GM21825 (cell line): ENCODE measurements around the gene ELAPOR2.
"Not testable (repeated sequence)": the region's sequence is repeated elsewhere in the genome, so short reads cannot be mapped to it uniquely, and the experiment has no call there.

Source experiments
- ATAC-seq: cut with Tn5 transposase; IDR thresholded peaks from one replicate; pipeline ENCODE4 v1.9.1; 2021; ENCODE audit warnings: mild to moderate bottlenecking, moderate library complexity; ENCODE audit not compliant: unreplicated experiment

Gene ELAPOR2

DNA sequence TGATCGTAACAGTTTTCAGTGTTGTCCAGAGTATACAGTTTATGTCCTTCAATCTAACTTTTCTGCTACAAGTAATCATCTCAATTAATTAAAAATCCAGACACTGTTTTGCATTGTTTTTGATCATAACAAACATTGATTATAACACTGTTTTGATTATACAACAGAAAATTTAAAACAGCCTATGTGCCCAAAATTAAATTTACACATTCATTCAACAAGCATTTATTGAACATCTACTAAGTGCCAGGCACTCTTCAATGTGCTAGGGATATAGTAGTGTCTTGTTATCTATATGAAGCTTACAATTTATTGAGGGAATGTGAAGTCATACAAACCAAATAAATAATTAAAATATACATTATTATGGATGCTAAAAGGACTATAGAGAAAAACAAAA, 10.6 kb downstream of the ELAPOR2 start:
- ATAC-seq: no peak

DNA sequence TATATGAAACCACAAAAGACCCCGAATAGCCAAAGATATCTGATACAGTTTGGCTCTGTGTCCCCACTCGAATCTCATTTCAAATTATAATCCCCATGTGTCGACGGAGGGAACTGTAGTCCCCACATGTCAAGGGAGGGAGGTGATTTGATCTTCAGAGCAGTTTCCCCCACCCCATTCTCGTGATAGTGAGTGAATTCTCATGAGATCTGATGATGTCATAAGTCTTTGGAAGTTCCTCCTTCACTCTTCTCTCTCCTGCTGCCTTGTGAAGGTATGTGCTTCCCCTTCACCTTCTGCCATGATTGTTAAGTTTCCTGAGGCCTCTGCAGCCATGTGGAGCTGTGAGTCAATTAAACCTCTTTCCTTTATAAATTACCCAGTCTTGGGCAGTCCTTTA, 13.0 kb downstream of the ELAPOR2 start:
- no peak for ATAC-seq

DNA sequence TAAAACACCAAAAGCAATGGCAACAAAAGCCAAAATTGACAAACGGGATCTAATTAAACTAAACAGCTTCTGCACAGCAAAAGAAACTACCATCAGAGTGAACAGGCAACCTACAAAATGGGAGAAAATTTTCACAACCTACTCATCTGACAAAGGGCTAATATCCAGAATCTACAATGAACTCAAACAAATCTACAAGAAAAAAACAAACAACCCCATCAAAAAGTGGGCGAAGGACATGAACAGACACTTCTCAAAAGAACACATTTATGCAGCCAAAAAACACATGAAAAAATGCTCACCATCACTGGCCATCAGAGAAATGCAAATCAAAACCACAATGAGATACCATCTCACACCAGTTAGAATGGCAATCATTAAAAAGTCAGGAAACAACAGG, 14.7 kb downstream of the ELAPOR2 start:
- ATAC-seq: not testable (repeated sequence)

DNA sequence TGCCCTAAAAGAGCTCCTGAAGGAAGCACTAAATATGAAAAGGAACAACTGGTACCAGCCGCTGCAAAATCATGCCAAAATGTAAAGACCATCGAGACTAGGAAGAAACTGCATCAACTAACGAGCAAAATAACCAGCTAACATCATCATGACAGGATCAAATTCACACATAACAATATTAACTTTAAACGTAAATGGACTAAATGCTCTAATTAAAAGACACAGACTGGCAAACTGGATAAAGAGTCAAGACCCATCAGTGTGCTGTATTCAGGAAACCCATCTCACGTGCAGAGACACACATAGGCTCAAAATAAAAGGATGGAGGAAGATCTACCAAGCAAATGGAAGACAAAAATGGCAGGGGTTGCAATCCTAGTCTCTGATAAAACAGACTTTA, 17.9 kb downstream of the ELAPOR2 start:
- ATAC-seq: not testable (repeated sequence)

DNA sequence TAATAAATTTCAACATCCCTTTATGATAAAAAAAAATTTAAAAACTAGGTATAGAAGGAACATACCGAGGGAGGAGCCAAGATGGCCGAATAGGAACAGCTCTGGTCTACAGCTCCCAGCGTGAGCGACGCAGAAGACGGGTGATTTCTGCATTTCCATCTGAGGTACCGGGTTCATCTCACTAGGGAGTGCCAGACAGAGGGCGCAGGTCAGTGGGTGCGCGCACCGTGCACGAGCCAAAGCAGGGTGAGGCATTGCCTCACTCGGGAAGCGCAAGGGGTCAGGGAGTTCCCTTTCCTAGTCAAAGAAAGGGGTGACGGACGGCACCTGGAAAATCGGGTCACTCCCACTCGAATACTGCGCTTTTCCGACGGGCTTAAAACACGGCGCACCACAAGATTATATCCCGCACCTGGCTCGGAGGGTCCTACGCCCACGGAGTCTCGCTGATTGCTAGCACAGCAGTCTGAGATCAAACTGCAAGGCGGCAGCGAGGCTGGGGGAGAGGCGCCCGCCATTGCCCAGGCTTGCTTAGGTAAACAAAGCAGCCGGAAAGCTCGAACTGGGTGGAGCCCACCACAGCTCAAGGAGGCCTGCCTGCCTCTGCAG, 19.7 kb downstream of the ELAPOR2 start:
- not testable (repeated sequence) for ATAC-seq

DNA sequence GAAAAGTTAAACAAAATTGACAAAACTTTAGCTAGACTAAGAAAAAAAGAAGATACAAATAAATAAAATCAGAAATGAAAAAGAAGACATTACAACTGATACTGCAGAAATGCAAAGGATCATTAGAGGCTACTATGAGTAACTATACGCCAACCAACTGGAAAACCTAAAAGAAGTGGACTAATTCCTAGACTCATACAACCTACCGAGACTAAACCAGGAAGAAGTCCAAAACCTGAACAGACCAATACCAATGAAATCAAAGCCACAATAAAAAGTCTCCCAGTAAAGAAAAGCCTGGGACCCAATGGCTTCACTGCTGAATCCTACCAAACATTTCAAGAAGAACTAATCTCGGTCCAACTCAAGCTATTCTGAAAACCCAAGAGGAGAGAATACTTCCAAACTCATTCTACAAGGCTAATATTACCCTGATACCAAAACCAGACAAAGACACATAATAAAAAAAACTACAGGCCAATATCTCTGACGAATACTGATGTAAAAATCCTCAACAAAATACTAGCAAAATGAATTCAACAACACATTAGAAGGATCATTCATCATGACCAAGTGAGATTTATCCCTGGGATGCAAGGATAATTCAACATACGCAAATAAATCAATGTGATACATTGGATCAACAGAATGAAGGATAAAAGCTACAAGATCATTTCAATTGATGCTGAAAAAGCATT, 20.3 kb downstream of the ELAPOR2 start:
- no peak for ATAC-seq

DNA sequence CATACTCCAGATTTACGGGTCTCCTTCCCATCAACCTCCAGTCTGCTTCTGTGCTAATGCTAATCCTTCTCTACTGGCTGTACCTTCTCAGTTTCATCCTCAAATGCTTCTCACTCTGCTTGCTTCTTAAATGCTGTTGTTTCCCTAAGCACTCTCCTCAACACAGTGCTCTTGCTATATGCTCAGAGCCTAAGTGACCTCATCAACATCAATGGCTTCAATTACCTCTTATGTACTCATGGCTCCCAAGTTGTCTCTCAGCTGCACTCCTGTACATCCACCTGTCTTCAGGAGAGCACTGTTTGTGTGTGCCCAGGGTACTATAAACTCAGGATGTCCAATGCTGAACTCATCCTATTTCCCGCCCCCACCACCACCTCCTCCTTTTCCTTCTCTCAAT, 22.5 kb downstream of the ELAPOR2 start:
- ATAC-seq: no peak

DNA sequence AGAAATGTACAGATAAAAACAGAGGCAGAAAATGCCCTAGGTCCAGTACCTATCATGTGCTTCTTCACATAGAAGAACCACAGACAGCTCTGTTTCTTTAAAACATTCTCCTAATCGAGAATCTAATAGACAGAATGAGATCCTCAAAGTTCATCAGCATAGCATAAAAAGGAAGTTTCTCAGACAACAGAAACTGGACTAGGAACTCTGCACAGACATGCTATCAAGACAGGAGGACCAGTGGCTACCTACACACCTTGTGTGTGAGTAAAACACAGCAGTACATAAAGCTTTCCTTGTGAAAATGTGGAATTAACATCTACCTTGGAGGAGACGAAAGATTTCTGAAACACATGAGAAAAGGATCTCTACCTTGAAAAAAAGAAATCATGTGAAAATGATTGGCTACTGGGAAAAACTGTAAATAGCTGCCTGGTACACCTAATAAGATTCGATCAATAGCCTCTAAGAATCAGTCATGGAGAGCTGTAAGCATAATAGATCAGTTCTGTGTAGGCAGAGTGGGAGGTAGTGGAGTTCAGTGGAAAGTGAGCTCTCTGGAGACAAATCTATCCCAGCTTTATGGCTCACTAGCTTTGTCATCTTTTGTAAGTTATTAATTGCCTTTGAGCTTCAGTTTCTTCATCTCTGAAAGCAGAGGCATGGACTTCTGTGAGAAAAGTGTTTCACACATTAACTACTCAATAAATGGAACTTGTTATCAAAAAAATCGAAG, 26.7 kb downstream of the ELAPOR2 start:
- no peak for ATAC-seq

DNA sequence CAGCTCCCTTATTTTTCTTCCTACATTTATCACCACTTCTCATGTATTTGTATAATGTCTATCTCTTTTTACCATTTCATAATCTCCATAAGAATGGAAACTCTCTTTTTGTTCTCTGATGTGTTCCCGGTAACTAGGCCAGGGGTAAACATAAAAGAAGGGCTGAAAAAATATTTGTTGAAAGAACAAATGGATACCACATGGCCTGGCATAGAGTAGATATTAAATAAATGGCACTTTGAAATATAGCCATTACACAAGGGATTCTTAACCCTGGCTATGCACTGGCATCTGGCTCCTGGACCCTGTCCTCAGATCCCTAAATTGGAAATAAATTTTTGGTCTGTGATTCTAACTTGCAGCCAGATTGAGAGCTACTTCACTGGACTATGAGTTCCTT, 30.4 kb downstream of the ELAPOR2 start:
- ATAC-seq: no peak

DNA sequence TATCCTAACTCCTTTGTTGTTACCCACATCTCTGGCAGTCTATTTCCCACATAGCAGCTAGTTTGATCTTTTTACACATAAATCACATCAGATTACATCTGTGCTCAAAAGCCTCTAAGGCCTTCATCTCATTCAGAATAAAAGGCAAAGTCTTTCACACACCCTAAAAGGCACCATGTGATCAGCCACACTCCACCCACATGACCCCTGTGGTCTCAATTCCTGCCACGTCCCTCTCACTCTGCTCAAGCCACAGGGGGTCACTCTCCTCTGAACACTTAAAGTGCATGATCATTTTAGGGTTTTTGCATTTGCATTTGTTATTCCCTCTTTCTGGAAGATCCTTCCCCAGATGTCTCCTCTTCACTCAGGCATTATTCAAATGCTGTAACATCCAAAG, 30.8 kb downstream of the ELAPOR2 start:
- no peak for ATAC-seq

DNA sequence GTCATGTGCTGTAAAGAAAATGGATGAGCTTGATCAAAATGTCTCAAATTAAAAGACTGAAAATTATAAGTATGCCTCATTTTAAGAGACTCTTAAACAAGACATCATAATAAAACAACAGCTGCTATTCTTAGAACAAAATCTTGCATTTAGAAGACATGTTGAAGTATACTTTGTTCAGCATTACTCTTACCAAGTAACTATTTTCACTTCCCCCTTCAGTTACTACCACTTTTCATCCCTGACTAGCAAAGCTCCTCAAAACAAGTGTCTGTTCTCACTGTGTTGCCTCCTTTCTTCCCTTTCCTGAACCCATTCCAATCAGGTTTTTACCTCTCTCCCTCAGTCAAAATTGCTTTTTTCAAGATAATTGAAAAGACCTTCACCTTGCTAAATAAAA, 31.6 kb downstream of the ELAPOR2 start:
- ATAC-seq: peak; percentile 83

DNA sequence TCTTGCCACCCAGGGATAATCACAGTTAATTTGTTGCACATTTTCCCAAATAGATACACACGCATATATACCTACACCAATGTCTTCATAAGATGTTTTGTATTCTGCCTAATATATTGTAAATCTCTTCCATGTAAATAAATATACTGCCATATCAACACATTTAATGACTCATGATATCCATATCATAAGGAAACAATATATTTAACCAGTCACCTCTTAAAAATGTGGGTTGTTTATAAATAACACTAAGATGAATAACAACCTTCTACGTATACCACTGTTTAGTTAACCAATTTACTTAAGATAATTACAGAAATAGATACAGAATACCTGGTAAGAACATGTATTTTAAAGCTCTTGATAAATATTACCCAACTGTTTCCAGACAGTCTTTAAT, 38.2 kb downstream of the ELAPOR2 start:
- ATAC-seq: no peak

DNA sequence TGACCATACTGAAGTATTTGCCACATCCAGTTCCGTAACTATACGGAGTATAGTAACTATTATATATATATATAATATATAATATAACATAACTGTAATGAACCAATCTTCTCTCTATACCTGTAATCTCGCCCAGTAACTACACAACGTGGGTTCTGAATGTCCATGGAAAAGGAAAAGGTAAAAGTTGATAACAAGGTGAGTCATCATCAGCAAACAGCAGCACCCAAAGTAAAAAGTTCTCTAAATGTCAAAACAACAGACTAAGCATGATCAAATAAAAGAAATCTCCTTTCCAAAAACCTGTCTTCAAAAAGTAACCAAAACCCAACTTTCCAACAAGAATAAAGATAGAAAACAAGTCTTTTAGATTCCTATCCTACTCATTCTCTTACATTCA, 42.8 kb downstream of the ELAPOR2 start:
- ATAC-seq: no peak

DNA sequence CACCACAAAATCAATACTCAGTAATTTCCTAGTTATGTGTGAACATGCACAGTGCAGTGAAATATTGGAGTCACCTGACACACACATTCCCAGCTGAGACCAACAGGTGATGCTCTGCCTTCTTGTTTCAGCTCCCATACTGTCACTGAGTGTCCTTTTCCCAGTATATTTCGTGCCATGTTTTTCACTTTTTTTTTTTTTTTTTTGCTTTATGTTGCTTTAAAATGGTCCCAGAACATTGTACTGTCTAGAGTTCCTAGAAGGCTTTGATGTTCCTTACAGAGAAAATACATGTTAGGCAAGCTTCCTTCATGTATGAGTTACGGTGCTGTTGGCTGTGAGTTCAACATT, 45.6 kb downstream of the ELAPOR2 start:
- no peak for ATAC-seq

DNA sequence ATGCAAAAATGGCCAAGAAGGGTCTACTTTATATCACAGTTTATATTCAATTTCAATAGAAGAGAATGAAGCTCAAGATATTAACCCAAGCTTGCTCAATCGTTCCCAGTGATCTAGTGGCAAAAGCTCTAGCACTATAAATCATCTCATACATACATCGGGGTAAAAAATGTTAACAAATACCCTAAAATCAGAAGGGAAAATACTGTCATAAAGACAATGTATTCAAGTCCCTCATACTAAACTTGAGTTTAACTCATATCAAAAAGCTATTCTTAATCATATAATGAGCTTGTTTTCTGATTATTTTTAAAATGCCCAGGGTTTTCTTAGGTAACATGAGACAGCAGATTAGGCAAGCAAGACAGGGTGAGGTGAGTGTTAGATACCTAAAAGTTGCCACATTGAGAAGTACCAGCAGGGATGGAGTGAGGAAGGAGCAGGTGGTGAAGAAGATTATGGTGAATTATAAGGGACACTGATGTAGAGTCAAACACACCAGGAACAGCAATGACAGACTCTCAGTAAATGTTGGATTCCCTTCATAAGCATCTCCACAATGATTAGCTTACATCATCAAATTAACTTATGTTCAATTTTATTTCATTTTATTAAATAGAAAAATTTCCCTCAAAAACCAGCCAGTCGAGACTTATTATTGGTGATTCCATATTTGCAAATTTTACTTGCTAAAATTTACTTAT, 46.2 kb downstream of the ELAPOR2 start:
- no peak for ATAC-seq
